ENCODE results near the gene CDC42BPB.

Gene CDC42BPB

DNA sequence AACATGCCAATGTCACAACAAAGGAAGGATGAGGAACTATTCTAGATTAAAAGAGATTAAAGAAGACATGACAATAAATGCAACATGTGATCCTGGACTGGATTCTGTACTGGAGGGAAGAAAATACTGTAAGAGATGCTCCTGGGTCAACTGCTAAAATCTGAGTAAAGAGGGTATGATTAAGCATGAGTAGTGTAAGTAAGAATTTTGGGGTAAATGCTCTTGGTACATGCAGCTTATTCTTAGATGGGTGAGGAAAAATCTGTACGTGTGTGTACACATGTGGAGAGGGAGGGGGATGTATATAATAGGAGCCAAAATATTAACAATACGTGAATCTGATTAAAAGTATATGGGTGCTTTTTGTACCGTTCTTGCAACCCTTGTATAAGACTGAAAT lies 66.0 kb downstream of the CDC42BPB start:
- DNase-seq (ENCODE audit: low read depth) = no peak

DNA sequence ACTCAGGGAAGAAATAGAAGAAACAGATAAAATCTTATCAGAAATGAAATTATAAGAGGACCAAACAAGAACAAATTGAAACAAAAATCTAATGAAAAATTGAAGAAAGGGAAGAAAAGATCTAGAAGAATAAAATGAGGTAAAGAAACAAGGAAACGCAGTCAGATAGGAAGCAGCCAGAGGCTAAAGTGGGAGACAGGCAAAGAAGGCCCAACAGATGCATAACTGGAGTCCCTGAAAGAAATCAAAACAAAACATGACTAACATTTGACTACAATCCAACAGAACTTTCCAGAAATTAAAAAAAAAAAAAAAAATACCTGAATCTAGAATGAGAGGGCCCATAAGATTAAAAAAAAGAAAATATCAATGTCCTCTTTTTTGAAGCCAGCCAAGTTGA lies 69.3 kb downstream of the CDC42BPB start:
- DNase-seq (ENCODE audit: low read depth) = no peak

DNA sequence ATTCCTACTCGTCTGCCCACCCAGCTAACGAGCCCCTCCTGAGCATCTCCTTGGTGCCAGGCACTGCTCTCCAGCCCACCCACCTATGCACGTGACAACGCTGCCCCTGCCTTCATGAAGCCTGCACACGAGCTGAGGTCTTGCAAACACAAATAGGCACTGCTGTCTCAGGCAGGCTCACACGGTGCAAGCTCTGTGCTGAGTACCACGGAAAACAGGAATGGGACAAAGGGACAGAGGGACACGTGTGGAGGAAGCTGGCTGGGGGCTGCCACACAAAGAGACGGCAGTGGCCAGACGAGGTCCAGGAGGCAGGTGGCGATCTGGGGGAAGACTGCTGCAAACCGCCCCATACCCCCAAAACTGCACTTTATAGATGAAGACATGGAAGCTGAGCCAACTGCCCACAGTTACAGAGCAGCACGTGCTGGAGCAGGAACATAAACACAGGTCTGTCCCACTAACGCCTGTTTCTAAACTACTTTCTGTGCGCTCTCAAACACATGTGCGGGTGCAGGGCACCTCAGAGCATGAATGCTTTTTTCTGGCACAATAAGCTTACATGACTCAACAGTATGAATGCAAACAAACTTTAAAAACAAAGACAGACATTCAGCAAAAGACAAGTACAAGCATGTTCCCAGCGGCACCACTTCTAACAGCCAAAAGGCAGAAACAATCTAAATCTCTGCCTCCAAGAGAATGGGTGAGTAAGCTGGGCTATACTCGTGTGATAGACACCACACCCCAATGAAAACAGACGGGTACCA lies 70.4 kb downstream of the CDC42BPB start:
- no peak for DNase-seq (ENCODE audit: low read depth)

DNA sequence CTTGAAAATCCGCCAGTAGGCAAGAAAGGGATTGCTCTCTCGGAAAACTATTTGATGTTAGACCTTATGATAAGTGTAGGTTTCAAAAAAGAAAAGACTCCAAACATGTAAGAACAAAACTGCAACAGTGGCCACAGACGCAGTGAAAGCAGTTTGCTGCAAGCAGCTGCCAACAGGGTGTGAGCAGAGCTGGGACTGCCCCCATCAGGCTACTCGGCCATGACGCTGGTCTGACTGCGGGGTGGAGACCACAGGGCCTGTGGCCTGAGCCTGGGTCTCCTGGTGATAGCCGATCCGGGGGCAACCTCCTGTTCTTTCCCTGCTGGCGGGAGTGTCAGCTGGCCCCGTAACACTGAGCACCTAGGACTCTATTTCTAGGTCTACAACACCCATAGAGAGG lies 71.7 kb downstream of the CDC42BPB start:
- DNase-seq (ENCODE audit: low read depth) = no peak

DNA sequence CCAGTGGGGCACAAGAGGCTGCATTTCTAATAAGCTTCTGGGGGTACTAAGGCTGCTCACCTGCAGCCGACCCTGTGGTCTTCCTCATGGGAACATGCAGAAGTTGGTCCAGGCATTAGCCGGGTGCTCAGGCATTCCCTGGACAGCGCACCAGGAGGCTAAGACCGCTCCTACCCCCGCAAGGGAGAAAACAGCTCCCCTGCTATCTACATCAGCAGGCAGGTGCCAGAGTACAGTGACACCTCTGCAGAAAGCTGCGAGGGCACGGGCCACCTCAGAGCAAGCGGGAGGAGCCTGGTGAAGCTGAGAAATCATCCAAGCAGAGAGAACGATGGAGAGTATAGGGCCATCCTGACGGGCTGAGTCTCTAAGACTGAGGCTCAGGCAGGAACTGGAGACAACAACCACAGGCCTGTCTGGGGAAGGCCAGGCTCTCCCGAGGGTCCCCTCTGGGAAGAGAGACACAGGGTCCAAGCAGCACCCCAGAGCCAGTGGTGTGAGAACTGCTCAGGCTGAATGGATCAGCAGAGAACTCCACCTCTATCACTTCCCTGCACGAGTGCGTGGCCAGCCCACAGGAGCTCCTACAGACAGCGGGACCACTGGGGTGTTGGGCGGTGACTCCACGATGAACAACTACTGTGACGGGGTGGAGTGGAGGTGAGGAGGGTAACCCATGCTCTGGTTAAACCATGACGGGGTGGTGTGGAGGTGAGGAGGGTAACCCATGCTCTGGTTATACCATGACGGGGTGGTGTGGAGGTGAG lies 72.8 kb downstream of the CDC42BPB start:
- DNase-seq (ENCODE audit: low read depth) = no peak

DNA sequence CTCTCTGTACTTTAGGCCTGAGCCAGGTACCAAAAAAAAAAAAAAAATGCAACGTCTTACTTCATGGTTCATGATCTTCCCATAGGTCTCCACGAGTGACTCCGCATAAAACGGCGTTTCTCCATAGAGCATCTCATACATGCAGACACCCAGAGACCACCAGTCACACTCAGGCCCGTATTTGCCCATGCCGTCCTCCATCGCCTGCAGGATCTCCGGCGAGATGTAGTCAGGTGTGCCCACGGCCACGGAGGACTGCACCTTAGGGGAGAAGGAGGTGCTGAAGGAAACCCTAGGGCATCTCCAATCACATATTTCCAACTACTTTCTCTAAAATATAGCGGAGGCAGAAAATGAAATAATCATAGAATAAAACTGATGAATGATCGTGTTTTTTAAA lies 73.9 kb downstream of the CDC42BPB start:
- no peak for DNase-seq (ENCODE audit: low read depth)

DNA sequence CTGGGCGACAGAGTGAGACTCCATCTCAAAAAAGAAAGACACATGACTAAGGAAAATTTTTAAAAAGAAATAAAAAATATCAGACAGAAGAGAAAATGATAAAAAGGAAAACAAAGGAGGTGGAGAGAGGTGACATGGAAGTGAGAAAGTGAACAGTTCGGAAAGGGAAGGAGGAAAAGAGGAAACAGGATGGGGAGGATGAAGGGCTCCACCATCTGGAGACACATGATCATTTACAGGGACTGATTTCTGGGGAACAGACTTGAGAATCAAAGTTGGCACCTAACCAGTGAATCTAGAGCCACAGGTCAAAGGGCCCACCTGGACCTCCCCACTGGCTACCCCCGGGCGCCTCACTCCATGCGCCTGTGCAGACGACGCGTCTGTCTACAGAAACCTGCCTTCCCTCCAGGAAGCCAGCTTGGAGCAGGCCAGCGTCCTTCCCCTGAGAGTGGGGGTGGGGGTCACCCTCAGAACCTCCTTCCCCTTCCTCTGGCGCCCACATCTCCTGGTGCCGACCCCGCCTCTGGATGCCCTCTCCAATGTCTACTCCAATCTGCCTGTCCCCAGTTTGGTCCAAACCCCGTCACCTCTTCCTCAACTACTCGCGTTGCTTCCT lies 74.4 kb downstream of the CDC42BPB start:
- DNase-seq (ENCODE audit: low read depth) = no peak

DNA sequence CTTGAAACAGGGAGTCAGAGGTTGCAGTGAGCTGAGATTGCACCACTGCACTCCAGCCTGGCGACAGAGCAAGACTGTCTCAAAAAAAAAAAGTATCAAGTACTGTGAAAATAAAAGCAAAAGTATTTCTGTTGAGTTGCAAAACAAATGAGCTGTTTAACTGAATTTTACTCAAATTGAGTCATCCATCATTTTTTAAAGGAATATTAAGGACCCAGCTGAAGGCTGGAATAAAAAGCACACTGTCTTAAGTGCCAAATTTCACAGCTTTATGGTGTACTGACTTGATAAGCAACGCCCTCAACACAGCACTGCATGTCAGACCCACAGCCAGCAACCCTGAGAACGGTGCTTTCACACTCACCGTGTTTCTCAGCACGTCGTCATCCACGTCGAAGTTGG lies 76.9 kb downstream of the CDC42BPB start:
- DNase-seq (ENCODE audit: low read depth) = no peak

DNA sequence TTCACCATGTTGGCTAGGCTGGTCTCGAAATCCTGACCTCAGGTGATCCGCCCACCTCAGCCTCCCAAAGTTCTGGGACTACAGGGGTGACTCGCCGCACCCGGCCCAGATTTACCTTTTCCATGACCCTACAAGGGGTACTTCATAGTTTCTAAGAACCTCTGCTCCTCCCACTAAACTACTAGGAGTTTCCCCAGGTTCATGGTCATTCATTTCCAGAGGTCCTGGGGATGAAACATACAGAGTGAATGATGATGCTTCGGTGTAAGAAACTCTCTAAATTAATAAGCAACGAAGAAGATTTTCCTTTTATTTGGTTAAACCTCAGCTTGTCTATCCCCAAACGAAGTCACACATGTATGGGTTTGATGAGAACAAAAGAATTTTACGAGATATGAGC lies 77.9 kb downstream of the CDC42BPB start:
- no peak for DNase-seq (ENCODE audit: low read depth)

DNA sequence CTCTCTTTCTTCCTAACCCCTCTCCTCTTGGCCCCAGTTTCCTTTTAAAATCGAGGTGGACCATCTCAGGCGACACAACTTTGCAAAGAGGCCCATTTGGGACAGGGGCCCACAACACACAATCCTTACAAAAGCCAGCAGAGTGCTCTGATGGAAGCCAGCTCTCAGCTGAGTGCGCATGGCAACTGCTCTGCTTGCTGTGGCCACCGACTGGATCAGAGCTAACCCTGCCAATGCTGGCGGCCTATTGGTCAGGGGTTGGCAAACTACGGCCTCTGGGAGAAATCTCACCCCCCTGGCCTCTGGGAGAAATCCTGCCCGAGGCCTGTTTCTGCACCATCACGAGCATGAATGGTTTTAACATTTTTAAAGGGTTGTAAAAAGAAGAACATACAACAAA lies 79.9 kb downstream of the CDC42BPB start:
- DNase-seq (ENCODE audit: low read depth) = no peak

DNA sequence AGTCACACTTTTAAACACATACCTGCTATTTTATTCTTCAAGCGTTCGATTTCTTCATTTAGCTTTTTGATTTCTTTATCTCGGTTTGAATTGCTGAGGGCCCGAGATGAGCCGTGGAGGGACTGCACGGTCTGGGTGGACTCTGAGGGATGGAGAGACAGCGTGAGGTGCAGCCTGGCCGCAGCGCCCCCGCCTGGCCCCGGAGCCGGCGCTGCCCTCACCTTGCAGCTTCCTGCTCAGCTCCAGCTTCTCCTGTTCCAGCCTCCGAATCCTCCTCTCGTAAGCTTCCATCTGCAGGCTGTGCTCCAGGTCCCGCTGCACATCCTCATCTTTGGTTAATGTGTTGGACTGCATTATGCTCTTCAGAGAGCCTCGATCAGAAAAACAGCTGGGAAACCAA lies 81.7 kb downstream of the CDC42BPB start:
- DNase-seq (ENCODE audit: low read depth) = no peak

DNA sequence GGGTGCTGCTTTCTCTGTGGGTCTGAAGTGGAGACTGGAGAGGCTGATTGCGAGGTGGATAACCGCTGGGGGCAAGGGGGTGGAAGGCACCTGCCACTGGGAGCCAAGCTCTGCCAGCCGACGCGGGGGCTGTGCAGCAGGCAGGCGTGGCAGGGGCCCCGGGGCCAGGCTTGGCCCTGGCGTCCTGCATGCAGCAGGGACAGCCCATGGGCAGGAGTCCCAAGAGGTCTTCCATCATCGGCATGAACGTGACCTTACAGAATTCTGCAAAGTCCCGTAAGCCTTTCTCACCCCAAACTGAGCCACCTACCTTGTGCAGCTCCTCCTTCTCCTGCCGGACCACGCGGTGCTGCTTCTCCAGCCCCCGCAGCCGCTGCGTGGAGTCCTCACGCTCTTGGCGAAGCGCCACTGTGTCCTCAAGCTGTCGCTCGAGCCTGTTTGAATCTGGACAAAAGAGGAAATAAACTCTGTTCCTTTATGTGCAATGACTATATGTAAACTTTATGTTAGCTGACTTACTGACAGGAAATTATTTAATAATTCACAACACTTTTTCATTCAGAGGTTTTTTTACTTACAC lies 83.6 kb downstream of the CDC42BPB start:
- no peak for DNase-seq (ENCODE audit: low read depth)

DNA sequence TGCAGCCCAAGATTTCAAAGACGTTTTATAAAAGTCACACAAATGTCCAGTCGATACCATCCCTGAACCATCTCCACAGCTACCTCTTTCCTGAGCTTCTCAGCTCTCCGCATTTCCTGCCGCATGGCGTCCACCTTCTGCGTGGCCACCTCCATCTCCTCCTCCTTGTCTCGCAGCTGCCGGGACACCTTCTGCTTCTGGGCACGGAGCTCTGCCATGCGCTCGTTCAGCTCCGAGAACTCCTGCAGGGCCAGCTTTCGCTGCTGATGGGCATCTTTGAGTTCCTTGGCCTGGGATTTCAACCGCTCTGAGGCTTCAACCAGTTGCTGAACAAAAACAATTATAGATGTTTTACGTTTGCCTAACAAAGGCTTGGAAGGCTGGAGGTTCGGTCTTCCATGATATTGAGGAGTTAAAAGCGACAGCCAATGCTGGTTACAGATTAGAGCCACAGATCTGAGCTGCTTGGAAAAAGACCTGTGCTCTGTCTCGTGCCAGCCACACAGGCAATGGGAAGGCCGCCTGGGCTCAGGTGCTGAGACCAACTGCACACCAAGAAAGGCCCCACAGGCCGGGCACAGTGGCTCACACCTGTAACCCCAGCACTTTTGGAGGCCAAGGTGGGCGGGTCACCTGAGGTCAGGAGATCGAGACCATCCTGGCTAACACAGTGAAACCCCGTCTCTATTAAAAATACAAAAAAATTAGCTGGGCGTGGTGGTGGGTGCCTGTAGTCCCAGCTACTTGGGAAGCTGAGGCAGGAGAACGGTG lies 85.3 kb downstream of the CDC42BPB start:
- DNase-seq (ENCODE audit: low read depth) = no peak

DNA sequence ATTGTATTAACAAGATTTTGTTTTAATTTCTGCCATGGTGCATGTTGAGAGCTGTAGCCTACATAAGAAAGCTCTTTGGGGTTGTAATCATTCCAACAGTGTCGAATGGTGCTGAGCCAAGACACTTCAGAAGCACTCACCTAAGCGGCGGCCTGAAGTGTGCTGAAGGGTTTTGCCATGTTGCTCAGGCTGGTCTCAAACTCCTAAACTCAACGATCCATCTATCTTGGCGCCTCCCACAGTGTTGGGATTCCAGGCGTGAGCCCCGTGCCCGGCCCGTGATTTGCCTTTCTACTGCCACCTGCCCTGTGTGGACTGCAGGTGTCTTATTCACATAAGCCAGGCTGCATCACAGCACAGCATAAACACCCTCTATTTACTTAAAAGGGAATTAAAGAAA lies 86.0 kb downstream of the CDC42BPB start:
- DNase-seq (ENCODE audit: low read depth) = no peak

DNA sequence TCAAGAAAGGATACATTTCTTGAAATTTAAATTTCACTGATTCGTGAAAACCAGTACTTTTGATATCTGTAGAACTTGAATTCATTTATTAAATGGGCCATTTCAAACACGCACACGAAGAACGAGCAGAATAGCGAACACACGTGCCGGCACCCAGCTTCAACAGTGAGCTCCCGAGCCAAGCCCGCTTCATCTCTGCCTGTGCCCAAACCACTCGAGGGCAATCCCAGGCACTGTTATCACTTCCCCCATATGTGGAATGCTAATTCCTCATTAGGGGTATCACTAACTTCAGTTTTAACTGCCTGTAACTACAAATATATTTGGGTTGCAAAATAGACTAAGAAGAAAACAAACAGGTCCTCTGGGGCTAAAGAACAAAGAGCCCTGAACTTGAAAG lies 86.9 kb downstream of the CDC42BPB start:
- no peak for DNase-seq (ENCODE audit: low read depth)

DNA sequence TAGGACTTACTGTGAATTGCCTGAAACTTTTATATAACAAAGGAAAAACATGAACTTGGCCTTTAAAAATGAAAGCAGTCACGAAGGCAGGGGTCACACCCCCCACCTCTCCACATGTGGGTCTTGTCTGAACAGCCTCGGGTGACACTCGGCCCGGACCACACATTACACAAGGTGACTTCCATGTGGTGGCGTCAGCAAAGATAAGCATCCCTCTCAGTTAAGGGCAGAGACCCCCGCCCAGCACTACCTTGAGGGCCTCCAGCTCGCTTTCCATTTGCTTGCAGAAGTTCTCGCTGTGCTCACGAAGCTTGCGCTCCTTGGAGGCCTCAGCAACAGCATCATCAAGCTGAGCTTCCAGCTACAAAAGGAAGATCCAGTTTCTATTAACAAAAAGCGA lies 87.4 kb downstream of the CDC42BPB start:
- DNase-seq (ENCODE audit: low read depth) = no peak

DNA sequence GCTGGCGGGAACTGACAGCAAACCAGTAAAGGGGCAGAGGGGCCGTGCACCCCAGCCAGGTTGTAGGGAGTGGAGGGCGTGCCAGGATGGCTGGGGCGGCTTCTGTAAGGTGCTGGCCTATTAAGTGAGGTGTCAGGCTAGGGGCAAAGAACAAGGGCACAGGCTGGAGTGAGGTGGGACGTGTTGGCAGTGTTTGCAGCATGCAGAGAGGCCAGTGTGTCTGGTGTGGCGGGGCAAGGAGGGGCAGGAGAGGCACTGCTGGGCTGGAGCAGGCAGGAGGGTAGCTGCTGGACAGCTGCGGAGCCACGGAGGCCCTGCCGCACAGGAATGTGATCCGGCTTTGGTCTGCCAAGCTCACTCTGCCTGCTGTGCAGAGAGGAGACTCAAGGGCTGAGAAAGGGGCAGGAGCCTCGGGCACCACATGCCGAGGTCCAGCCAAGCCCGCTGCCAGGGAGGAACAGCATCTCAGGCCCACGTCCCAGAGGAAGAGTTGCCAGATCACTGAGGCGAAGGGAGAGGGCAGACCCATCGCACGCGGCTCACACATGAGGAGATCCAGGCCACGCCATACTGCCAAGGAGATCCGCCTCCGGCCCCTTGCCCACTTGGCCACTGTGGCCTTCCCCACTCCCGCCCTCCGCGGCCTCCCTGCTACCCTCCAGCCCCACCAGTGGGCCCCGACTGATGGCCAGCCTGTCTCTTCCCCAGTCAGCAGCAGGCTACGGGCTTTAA lies 88.1 kb downstream of the CDC42BPB start:
- no peak for DNase-seq (ENCODE audit: low read depth)

DNA sequence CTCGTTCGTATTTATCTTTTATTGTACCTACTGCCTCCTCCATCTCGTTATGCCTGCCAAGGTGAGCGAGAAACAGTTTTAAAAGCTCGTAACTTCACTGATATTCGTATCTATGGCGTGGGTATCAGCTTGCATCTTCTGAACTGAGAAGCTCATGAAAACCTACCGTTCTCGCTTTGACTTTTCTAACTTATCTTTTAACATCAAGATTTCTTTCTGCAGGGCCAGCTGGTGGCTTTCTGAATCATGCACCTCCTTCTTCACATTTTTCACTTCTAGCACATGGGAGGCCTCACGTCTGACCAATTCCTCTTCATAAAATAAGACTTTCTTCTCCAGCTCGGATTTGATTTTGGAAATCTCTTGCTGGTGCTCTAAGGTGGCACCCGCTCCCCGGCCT lies 89.0 kb downstream of the CDC42BPB start:
- DNase-seq (ENCODE audit: low read depth) = no peak

DNA sequence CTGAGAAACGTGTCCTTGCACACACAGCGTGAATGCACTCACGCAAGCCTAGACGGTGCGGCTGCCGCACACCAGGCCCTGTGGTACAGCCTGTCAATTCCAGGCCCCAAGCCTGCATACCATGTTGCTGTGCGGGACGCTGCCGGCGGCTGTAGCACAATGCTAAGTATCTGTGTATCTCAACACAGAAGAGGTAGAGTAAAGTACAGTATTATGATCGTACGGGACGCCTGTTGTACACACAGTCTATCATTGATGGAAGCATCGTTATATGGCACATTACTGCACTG lies 89.9 kb downstream of the CDC42BPB start:
- no peak for DNase-seq (ENCODE audit: low read depth)

DNA sequence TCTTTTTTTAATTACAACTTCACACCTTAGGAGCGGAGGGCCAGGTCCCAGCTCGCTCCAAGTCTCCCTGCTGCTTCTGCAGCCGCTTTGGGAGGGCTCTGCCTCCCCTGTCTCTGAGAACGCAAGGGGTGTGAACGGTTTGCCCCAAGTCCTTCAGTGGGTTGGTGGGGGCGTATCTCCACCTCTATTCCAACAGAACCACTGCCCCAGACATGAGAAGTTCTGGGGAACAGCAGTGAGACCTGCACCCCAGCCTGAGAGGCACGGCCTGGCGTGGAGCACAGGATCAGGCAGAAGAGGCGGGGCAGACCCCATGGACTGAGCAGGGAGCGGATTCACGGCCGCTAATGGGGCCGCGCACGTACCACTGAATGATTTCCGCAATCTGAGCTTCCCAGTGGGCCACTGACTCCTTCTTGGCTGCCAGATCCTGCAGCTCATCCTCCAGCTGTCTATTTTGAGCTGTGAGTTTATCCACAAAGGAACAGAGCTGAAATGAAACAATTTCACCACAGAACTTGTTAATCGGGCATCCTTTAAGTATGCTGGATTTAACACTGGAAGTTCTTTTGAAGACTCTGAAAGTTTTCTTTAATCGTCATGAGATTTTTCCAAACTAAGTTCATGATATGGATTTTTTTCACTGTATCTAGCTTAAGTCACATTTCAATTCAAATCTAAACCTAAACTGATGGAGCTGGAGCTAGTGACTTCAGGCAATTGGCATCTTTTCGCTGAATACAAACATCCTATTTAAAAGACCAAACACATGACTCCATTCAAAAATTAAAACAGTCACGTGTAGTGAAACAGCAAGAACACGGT lies 90.5 kb downstream of the CDC42BPB start:
- no peak for DNase-seq (ENCODE audit: low read depth)
